ENCODE data around the gene NR5A2.

DNA sequence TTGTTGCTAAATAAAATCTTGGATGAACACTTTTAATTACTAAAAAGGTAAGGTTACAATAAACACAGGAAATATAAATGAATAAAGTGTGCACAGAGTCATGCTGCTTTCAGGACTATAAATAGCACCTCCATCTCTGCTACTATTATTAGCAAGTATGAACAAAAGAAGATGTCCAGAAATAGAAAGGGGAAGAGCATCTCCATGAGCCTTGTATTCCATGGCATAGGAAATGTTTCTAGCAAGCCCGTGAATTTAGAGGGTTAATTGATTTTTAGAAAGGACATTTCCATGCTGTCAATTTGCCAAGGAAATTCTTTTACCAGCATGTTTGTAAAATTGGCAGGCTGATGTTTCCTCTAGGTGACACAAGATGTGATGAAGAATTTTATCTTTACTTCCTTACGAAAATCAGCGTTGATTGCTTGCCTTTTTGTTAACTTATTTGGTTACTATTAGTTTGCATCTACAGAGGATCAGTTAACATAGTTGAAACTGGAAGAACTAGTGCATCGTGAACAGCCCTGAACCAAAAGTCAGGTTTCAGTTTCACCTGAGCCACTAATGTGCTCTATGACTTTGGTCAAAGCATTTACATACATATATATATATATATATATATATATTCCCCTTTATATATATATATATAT is 45.3 kb downstream of the NR5A2 start:
- TF ChIP-seq CEBPZ (IDR thresholded peaks at IDR 0.05; ENCODE audit: low read depth, low read length) (no peak), POLR2AphosphoS5 (IDR thresholded peaks at IDR 0.05; ENCODE audit: low read length) (no peak), CTCF (IDR thresholded peaks at IDR 0.05 in 2 of 3, conservative IDR thresholded peaks at IDR 0.05 in 1 of 3; ENCODE audit: control insufficient read depth in 2 of 3, extremely low read depth in 1 of 3, insufficient read depth in 1 of 3, low read depth in 3 of 3, low read length in 3 of 3) (no peak), USF2 (IDR thresholded peaks at IDR 0.05; ENCODE audit: borderline replicate concordance, low read depth, low read length) (no peak), HDAC6 (IDR thresholded peaks at IDR 0.05; ENCODE audit: unreplicated experiment) (no peak), ATF7 (IDR thresholded peaks at IDR 0.05; ENCODE audit: low read depth) (no peak), POLR2A (IDR thresholded peaks at IDR 0.05; ENCODE audit: low read depth, low read length) (no peak), SMAD1 (IDR thresholded peaks at IDR 0.05; ENCODE audit: low read depth, partially characterized antibody) (no peak)
- TF ChIP-seq, protein P1, sequence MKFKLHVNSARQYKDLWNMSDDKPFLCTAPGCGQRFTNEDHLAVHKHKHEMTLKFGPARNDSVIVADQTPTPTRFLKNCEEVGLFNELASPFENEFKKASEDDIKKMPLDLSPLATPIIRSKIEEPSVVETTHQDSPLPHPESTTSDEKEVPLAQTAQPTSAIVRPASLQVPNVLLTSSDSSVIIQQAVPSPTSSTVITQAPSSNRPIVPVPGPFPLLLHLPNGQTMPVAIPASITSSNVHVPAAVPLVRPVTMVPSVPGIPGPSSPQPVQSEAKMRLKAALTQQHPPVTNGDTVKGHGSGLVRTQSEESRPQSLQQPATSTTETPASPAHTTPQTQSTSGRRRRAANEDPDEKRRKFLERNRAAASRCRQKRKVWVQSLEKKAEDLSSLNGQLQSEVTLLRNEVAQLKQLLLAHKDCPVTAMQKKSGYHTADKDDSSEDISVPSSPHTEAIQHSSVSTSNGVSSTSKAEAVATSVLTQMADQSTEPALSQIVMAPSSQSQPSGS (IDR thresholded peaks at IDR 0.05; ENCODE audit: low read length): no peak

Data from GM12878 (cell line).